Left forelimb (tissue), 1 donor: ENCODE data around the gene IBTK.
"Not testable (repeated sequence)": the region's sequence is repeated elsewhere in the genome, so short reads cannot be mapped to it uniquely, and the experiment has no call there.

Experiments used
- DNase-seq: peaks from one replicate; pipeline ENCODE4 v3.0.0-alpha.2; 2018; ENCODE audit warnings: low spot score

Gene IBTK

GRCh38 chr6:82247505-82248272 is at the start of gene IBTK:
Gene IBTK, minus strand, starts transcription at chr6:82247744. Its CDS starts 7,258 bp downstream, at chr6:82240486.
- peak; percentile 99 for DNase-seq

- DNase-seq, result no peak
Observed at GRCh38 chr6:82283771-82284410, 36.3 kb upstream of the IBTK start.

GRCh38 chr6:82281550-82281949 is 34.0 kb upstream of the IBTK start:
- DNase-seq, result not testable (repeated sequence)

- no peak for DNase-seq
Observed at GRCh38 chr6:82277686-82278085, 30.1 kb upstream of the IBTK start.

- no peak for DNase-seq
Observed at GRCh38 chr6:82275686-82276085, 28.1 kb upstream of the IBTK start.

GRCh38 chr6:82273295-82273694 is 25.8 kb upstream of the IBTK start:
- DNase-seq, result no peak

- no peak for DNase-seq
Observed at GRCh38 chr6:82270881-82271635, 23.5 kb upstream of the IBTK start.

- DNase-seq, result no peak
Observed at GRCh38 chr6:82268301-82268846, 20.8 kb upstream of the IBTK start.

GRCh38 chr6:82264824-82265223 is 17.3 kb upstream of the IBTK start:
- DNase-seq, result no peak

- DNase-seq, result no peak
Observed at GRCh38 chr6:82264321-82264720, 16.8 kb upstream of the IBTK start.

GRCh38 chr6:82263916-82264315 is 16.4 kb upstream of the IBTK start:
- DNase-seq, result no peak

- DNase-seq, result no peak
Observed at GRCh38 chr6:82260997-82261732, 13.6 kb upstream of the IBTK start.

- no peak for DNase-seq
Observed at GRCh38 chr6:82259389-82259788, 11.8 kb upstream of the IBTK start.

- no peak for DNase-seq
Observed at GRCh38 chr6:82257088-82257774, 9.7 kb upstream of the IBTK start.

- DNase-seq, result not testable (repeated sequence)
Observed at GRCh38 chr6:82254722-82255121, 7.2 kb upstream of the IBTK start.

- no peak for DNase-seq
Observed at GRCh38 chr6:82251942-82252341, 4.4 kb upstream of the IBTK start.

GRCh38 chr6:82249381-82250253 is 2.1 kb upstream of the IBTK start:
- no peak for DNase-seq

GRCh38 chr6:82248273-82248735 is 760 bp upstream of the IBTK start:
- DNase-seq, result no peak

GRCh38 chr6:82246802-82247504 is 591 bp downstream of the IBTK start:
- no peak for DNase-seq

- no peak for DNase-seq
Observed at GRCh38 chr6:82246370-82246769, 1.2 kb downstream of the IBTK start.
